GM18868 (cell line): ENCODE results near the gene APOBEC2.

Experiments used
- ATAC-seq: cut with Tn5 transposase; IDR thresholded peaks from one replicate; pipeline ENCODE4 v1.9.1; 2021; ENCODE audit warnings: mild to moderate bottlenecking, moderate library complexity; ENCODE audit not compliant: unreplicated experiment

Gene APOBEC2

GRCh38 chr6:41083072-41083471, 30.1 kb downstream of the APOBEC2 start:
- no peak for ATAC-seq

- ATAC-seq, result no peak
Observed at GRCh38 chr6:41085182-41085581, 32.2 kb downstream of the APOBEC2 start.

GRCh38 chr6:41088451-41088850, 35.4 kb downstream of the APOBEC2 start:
- no peak for ATAC-seq

GRCh38 chr6:41090841-41091761, 38.1 kb downstream of the APOBEC2 start:
- no peak for ATAC-seq

GRCh38 chr6:41092421-41093140, 39.6 kb downstream of the APOBEC2 start:
- no peak for ATAC-seq

GRCh38 chr6:41093729-41094128, 40.7 kb downstream of the APOBEC2 start:
- no peak for ATAC-seq

- no peak for ATAC-seq
Observed at GRCh38 chr6:41097467-41098090, 44.6 kb downstream of the APOBEC2 start.

- no peak for ATAC-seq
Observed at GRCh38 chr6:41098366-41098765, 45.4 kb downstream of the APOBEC2 start.

- no peak for ATAC-seq
Observed at GRCh38 chr6:41100871-41101287, 47.9 kb downstream of the APOBEC2 start.

GRCh38 chr6:41103847-41104246, 50.8 kb downstream of the APOBEC2 start:
- no peak for ATAC-seq

GRCh38 chr6:41111017-41111416, 58.0 kb downstream of the APOBEC2 start:
- ATAC-seq, result no peak
